HFFc6 (cell line): ENCODE data around the gene MYO18A. TPM values are rescaled to one million over a fixed set of nuclear protein-coding genes. Genes with fewer than 3 reads are reported as not detected.
A peak's percentile ranks its signal among the peaks of the same experiment; 100 is the strongest.

Experiments used
- DNase-seq: peaks from one replicate; pipeline ENCODE4 v3.0.0-alpha.2; 2018
- H3K27ac Mint-ChIP-seq: 2 replicates; pipeline ENCODE4 v1.8.0; 2020; ENCODE audit warnings: mild to moderate bottlenecking, mixed read lengths
- H3K27me3 Mint-ChIP-seq: 2 replicates; pipeline ENCODE4 v1.8.0; 2021; ENCODE audit warnings: mild to moderate bottlenecking, moderate library complexity, mixed read lengths; ENCODE audit not compliant: insufficient read depth
- H3K36me3 Mint-ChIP-seq: 2 replicates; pipeline ENCODE4 v1.8.0; 2021; ENCODE audit warnings: low read depth, mixed read lengths
- H3K4me1 Mint-ChIP-seq: 2 replicates; pipeline ENCODE4 v1.8.0; 2020; ENCODE audit warnings: low read depth, mixed read lengths
- H3K4me3 Mint-ChIP-seq: 2 replicates; pipeline ENCODE4 v1.8.0; 2020; ENCODE audit warnings: mild to moderate bottlenecking, moderate library complexity, mixed read lengths
- H3K9me3 Mint-ChIP-seq: 2 replicates; pipeline ENCODE4 v1.8.0; 2020; ENCODE audit warnings: mild to moderate bottlenecking, mixed read lengths
- CTCF ChIP-seq: fragments of 200-600 bp; sonication (generic); IDR thresholded peaks from 2 replicates; pipeline ENCODE4 v1.5.0; 2021; ENCODE audit warnings: antibody characterized with exemption, mild to moderate bottlenecking
- total RNA-seq, 6 experiments: library from RNA; stranded (reverse); fragmentation: NEBNext Ultra II Directional; extraction: Animal tissue kit (Norgen Biotek cat#: 25700); gene quantifications; 2 replicates in 1 of 6; 3 replicates in 5 of 6; pipeline ENCODE4 v1.2.3, GENCODE V29; 2021

Gene MYO18A
- total RNA-seq, 6 experiments from 2014 or later = 39.2 to 57.7 (median 42.9) TPM

DNA sequence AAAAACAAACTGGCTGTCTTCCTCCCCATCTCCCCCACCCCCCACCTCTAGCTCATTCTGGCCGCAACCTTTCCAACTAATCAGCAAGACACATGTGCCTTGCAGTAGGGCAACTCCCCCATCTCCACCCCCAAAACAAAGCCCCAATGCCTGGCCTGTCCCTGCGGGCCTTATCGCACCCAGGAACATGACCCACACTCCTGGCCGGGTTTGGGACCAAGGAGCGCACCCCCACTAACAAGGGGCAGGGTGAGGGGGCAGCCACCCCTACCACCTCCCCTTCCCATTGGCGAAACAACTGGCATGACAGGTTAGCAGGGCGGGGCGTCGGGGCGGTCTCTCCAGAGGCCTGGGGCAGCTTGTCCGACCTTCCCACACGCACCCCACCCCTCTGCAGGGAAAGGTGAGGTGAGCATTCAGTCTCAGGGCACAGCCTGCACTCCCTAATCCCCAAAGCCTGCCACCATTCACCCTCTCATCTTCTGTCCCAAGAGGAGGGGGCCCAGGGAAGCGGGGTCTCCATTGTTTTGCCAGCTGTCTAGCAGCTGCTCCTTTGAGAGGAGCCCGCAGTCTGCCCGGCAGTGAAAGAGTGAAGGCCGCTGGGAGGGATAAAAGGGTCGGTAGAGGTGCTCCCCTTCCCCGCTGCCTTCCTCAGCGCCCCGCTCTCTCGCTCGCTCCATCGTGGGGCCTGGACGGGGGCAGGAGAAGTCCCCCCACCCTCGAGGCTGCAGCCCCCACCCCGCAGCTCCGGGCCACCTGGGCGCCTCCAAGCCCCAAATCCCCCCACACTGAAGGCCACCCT is 765 bp downstream of the MYO18A start:
- peaks cover 45% of the 10 kb centered on the region for H3K4me1 Mint-ChIP-seq
- peaks cover 4% of the 10 kb centered on the region; the same call in 1 of the 2 replicates for H3K27me3 Mint-ChIP-seq
- H3K9me3 Mint-ChIP-seq = no peaks in the 10 kb centered on the region
- TF ChIP-seq CTCF = no peak
- no peaks in the 10 kb centered on the region for H3K36me3 Mint-ChIP-seq
- DNase-seq = no peak
- peak overlapping the region; percentile 85 for H3K4me3 Mint-ChIP-seq
- H3K27ac Mint-ChIP-seq = peak overlapping the region; percentile 36; the same call in 1 of the 2 replicates

DNA sequence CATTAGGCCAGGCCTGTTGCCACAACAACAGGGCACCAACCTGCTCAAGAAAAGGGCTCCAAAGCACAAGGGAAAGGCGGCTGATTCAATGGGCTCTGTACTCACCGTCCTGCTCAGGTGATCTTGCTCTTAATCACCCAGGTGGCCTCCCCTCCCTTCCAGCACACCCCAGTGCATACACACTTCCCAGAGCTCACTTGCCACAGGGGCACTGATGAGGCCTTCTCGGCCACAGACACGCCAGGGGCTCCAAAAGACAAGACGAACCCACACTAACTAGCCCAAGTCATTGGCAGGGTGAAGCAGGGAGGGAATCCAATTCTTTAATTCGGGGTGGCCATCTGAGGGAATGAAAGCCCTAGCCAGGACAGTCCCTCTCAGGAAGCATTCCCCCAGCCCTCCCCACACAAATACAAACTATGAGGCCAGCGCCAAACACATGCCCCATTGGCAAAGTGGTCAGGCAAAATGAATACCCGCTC is 1.4 kb downstream of the MYO18A start:
- Mint-ChIP-seq H3K36me3 (no peaks in the 10 kb centered on the region), H3K27ac (peak overlapping the region; percentile 36; the same call in 1 of the 2 replicates), H3K9me3 (no peaks in the 10 kb centered on the region)

GRCh38 chr17:29177871-29178749 is 2.1 kb downstream of the MYO18A start:
- DNase-seq = no peak
- Mint-ChIP-seq H3K27me3 (peaks cover 2% of the 10 kb centered on the region; the same call in 1 of the 2 replicates), H3K4me3 (peak overlapping the region; percentile 85), H3K9me3 (no peaks in the 10 kb centered on the region), H3K4me1 (peaks cover 45% of the 10 kb centered on the region), H3K36me3 (no peaks in the 10 kb centered on the region), H3K27ac (peak overlapping the region; percentile 58; the same call in 1 of the 2 replicates)
- no peak for TF ChIP-seq CTCF

More for the DNA sequence above, 1.4 kb downstream of the MYO18A start:
- no peak for TF ChIP-seq CTCF
- DNase-seq = no peak
- Mint-ChIP-seq H3K4me1 (peaks cover 45% of the 10 kb centered on the region), H3K4me3 (peak overlapping the region; percentile 85), H3K27me3 (peaks cover 2% of the 10 kb centered on the region; the same call in 1 of the 2 replicates)

- Mint-ChIP-seq H3K4me1 (peaks cover 45% of the 10 kb centered on the region), H3K27ac (peak overlapping the region; percentile 58; the same call in 1 of the 2 replicates), H3K27me3 (peaks cover 2% of the 10 kb centered on the region; the same call in 1 of the 2 replicates), H3K36me3 (no peaks in the 10 kb centered on the region), H3K9me3 (no peaks in the 10 kb centered on the region), H3K4me3 (peak overlapping the region; percentile 76)
- TF ChIP-seq CTCF = no peak
- no peak for DNase-seq
Observed at GRCh38 chr17:29177541-29177870, 2.7 kb downstream of the MYO18A start.

DNA sequence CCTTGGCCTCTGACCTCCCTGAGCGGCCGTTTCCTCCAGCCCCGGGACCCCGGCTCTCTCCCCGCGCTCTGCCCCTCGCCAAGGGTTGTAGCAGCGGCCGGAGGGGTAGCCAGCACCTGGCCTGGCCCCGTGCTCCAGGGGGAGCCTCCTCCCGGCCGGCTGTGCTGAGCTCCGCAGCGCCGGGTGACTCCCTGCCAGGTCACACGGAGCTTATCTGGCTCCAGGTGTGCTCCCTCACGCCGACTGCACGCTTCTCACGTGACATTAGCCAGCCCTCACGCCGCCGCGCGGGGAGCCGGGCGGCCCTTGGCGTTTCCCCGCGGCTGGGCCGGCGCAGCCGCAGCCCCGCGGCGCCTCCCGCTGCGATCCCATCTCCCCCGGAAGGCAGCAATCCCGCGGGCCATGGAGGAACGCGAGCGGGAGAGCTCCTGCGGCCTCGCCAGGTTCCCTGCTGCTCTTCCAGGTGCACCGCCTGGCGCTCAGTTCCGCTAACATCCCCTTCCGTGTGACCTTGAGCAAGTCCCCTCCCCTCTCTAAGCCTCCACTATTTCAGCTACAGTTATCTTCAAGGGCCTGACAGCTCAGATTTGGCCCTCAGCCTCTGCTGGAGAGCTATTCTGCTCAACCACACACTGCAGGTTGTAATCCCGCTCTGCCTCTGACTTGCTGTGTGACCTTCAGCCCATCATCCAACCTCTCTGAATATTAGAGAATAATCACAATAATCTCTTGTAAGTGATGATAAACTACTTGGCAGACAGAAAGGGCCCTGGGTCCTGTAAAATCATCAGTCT is 3.4 kb downstream of the MYO18A start:
- H3K27me3 Mint-ChIP-seq = peaks cover 2% of the 10 kb centered on the region; the same call in 1 of the 2 replicates
- peak overlapping the region; percentile 58 for H3K27ac Mint-ChIP-seq
- peak overlapping the region; percentile 76 for H3K4me3 Mint-ChIP-seq
- peaks cover 45% of the 10 kb centered on the region for H3K4me1 Mint-ChIP-seq
- TF ChIP-seq CTCF = no peak
- no peaks in the 10 kb centered on the region for H3K36me3 Mint-ChIP-seq
- H3K9me3 Mint-ChIP-seq = no peaks in the 10 kb centered on the region
- no peak for DNase-seq
